ENCODE results near the gene C5orf15. TPM values are rescaled to one million over a fixed set of nuclear protein-coding genes. Genes with fewer than 3 reads are reported as not detected.

The C5orf15 gene
- total RNA-seq, 1 experiment from 2014 or later, result 45.2 TPM

GRCh38 chr5:133953568-133954145, 14.8 kb downstream of the C5orf15 start:
- no peak for DNase-seq
- CTCF ChIA-PET, result no interaction called here

GRCh38 chr5:133952729-133953567, 15.5 kb downstream of the C5orf15 start:
- Histone ChIP-seq H3K9me2 (replicated peaks; ENCODE audit: low read length) (no peaks in the 10 kb centered on the region), H3K36me3 (ENCODE audit: low read depth, low read length) (no peaks in the 10 kb centered on the region), H4K20me1 (ENCODE audit: low read length) (no peaks in the 10 kb centered on the region), H3K4me3 (ENCODE audit: low read length) (no peak overlapping the region), H3K9me3 (ENCODE audit: low read length) (no peaks in the 10 kb centered on the region), H3F3A (ENCODE audit: low read length, unreplicated experiment) (no peaks in the 10 kb centered on the region), H3K9ac (ENCODE audit: low read length) (no peak overlapping the region), H3K27ac (ENCODE audit: low read length) (no peak overlapping the region), H3K27me3 (ENCODE audit: low read length) (no peaks in the 10 kb centered on the region), H2AFZ (ENCODE audit: low read length) (no peak overlapping the region), H3K79me2 (ENCODE audit: low read length) (no peaks in the 10 kb centered on the region), H3K4me2 (ENCODE audit: low read length) (no peak overlapping the region), H3K4me1 (ENCODE audit: insufficient read depth, low read length) (no peaks in the 10 kb centered on the region)
- BruUV-seq (replicated peaks), result no TSS peak
- DNase-seq (no peak), ATAC-seq (no peak)
- TF ChIP-seq EZH2phosphoT487 (IDR thresholded peaks at IDR 0.05; ENCODE audit: borderline replicate concordance, low read length) (no peak), CTCF (conservative IDR thresholded peaks at IDR 0.05; ENCODE audit: low read depth, low read length) (no peak), EZH2 (IDR thresholded peaks at IDR 0.05; ENCODE audit: low read length, unreplicated experiment) (no peak)
- CTCF ChIA-PET, result no interaction called here
- POLR2A ChIA-PET (ENCODE audit: unreplicated experiment), result no interaction called here
- intact Hi-C loops (cut with micrococcal nuclease), result no loop called here

More at GRCh38 chr5:133953568-133954145, 14.8 kb downstream of the C5orf15 start:
- no peaks in the 10 kb centered on the region for H3K27me3 ChIP-seq (ENCODE audit: low read length)
- no peaks in the 10 kb centered on the region for H3K4me1 ChIP-seq (ENCODE audit: insufficient read depth, low read length)
- no peaks in the 10 kb centered on the region for H3K9me2 ChIP-seq (replicated peaks; ENCODE audit: low read length)
- no peaks in the 10 kb centered on the region for H4K20me1 ChIP-seq (ENCODE audit: low read length)
- H3F3A ChIP-seq (ENCODE audit: low read length, unreplicated experiment), result no peaks in the 10 kb centered on the region
- no peak overlapping the region for H3K4me3 ChIP-seq (ENCODE audit: low read length)
- intact Hi-C loops (cut with micrococcal nuclease), result no loop called here
- H3K27ac ChIP-seq (ENCODE audit: low read length), result no peak overlapping the region
- no peak for ATAC-seq
- H3K79me2 ChIP-seq (ENCODE audit: low read length), result no peaks in the 10 kb centered on the region
- BruUV-seq (replicated peaks), result no TSS peak
- TF ChIP-seq EZH2phosphoT487 (IDR thresholded peaks at IDR 0.05; ENCODE audit: borderline replicate concordance, low read length), result no peak
- no peak for TF ChIP-seq CTCF (conservative IDR thresholded peaks at IDR 0.05; ENCODE audit: low read depth, low read length)
- no peak for TF ChIP-seq EZH2 (IDR thresholded peaks at IDR 0.05; ENCODE audit: low read length, unreplicated experiment)
- no peaks in the 10 kb centered on the region for H3K36me3 ChIP-seq (ENCODE audit: low read depth, low read length)
- H3K9me3 ChIP-seq (ENCODE audit: low read length), result no peaks in the 10 kb centered on the region
- no peak overlapping the region for H2AFZ ChIP-seq (ENCODE audit: low read length)
- POLR2A ChIA-PET (ENCODE audit: unreplicated experiment), result no interaction called here
- no peak overlapping the region for H3K4me2 ChIP-seq (ENCODE audit: low read length)
- H3K9ac ChIP-seq (ENCODE audit: low read length), result no peak overlapping the region
